ENCODE data around the gene GRB2. TPM values are rescaled to one million over a fixed set of nuclear protein-coding genes. Genes with fewer than 3 reads are reported as not detected.

Gene GRB2
- total RNA-seq, 1 donor from 2014 or later = 320 TPM

- CTCF ChIA-PET = no interaction called here
- no peaks in the 10 kb centered on the region for H3K4me1 Mint-ChIP-seq
- H3K36me3 Mint-ChIP-seq (ENCODE audit: low read depth) = no peaks in the 10 kb centered on the region
- no peak for DNase-seq
- peaks cover 13% of the 10 kb centered on the region for H3K27me3 Mint-ChIP-seq
- no peak for ATAC-seq (ENCODE audit: low read depth)
- H3K4me3 Mint-ChIP-seq = no peak overlapping the region
- no peaks in the 10 kb centered on the region for H3K9me3 Mint-ChIP-seq
- POLR2A ChIA-PET = interaction anchor here (0.7 kb wide), 1 partner anchor 571 kb away, joined by 7 read pairs; no protein-coding TSS in a partner anchor
- no peak for TF ChIP-seq CTCF (IDR thresholded peaks at IDR 0.05)
- intact Hi-C loops (cut with micrococcal nuclease) = no loop called here
- no peak overlapping the region for H3K27ac Mint-ChIP-seq
Measured at GRCh38 chr17:75433218-75433783, 27.8 kb upstream of the GRB2 start.

GRCh38 chr17:75430159-75430974 is 24.9 kb upstream of the GRB2 start:
- H3K9me3 Mint-ChIP-seq = no peaks in the 10 kb centered on the region
- peaks cover 10% of the 10 kb centered on the region for H3K4me1 Mint-ChIP-seq
- DNase-seq (no peak), ATAC-seq (ENCODE audit: low read depth) (no peak)
- CTCF ChIA-PET = interaction anchor here (1.2 to 2.0 kb wide), 5 partner anchors 18 to 323 kb away, joined by 3 to 8 read pairs (median 3); partner anchors contain the start of gene SMIM5
- intact Hi-C loops (cut with micrococcal nuclease) = no loop called here
- H3K27me3 Mint-ChIP-seq = peaks cover 9% of the 10 kb centered on the region
- H3K27ac Mint-ChIP-seq = no peak overlapping the region
- no peaks in the 10 kb centered on the region for H3K36me3 Mint-ChIP-seq (ENCODE audit: low read depth)
- POLR2A ChIA-PET = interaction anchor here (0.6 kb wide), 1 partner anchor 140 kb away, joined by 4 read pairs; no protein-coding TSS in a partner anchor
- no peak for TF ChIP-seq CTCF (IDR thresholded peaks at IDR 0.05)
- H3K4me3 Mint-ChIP-seq = no peak overlapping the region

GRCh38 chr17:75428543-75429469 is 23.3 kb upstream of the GRB2 start:
- H3K9me3 Mint-ChIP-seq = no peaks in the 10 kb centered on the region
- ChIA-PET CTCF (interaction anchor here (0.7 to 2.0 kb wide), 6 partner anchors 16 to 325 kb away, joined by 3 to 8 read pairs (median 3); partner anchors contain the start of genes SLC25A19 and SMIM5), POLR2A (interaction anchor here (0.6 to 1.2 kb wide), 4 partner anchors 53 to 592 kb away, joined by 3 to 9 read pairs (median 6); no protein-coding TSS in a partner anchor)
- no peak overlapping the region for H3K27ac Mint-ChIP-seq
- H3K4me1 Mint-ChIP-seq = peaks cover 10% of the 10 kb centered on the region
- H3K4me3 Mint-ChIP-seq = no peak overlapping the region
- intact Hi-C loops (cut with micrococcal nuclease) = no loop called here
- H3K27me3 Mint-ChIP-seq = peaks cover 3% of the 10 kb centered on the region
- ATAC-seq (ENCODE audit: low read depth) (no peak), DNase-seq (no peak)
- TF ChIP-seq CTCF (IDR thresholded peaks at IDR 0.05) = no peak
- H3K36me3 Mint-ChIP-seq (ENCODE audit: low read depth) = no peaks in the 10 kb centered on the region

GRCh38 chr17:75418531-75418930 is 13.1 kb upstream of the GRB2 start:
- intact Hi-C loops (cut with micrococcal nuclease) = no loop called here
- no peak for TF ChIP-seq CTCF (IDR thresholded peaks at IDR 0.05)
- Mint-ChIP-seq H3K4me1 (no peaks in the 10 kb centered on the region), H3K27ac (no peak overlapping the region), H3K4me3 (no peak overlapping the region), H3K36me3 (ENCODE audit: low read depth) (no peaks in the 10 kb centered on the region), H3K9me3 (no peaks in the 10 kb centered on the region), H3K27me3 (no peaks in the 10 kb centered on the region)
- ATAC-seq (ENCODE audit: low read depth) (no peak), DNase-seq (no peak)
- CTCF ChIA-PET = no interaction called here
- POLR2A ChIA-PET = interaction anchor here (0.6 to 1.1 kb wide), 4 partner anchors 13 to 417 kb away, joined by 3 to 8 read pairs (median 3); partner anchors contain the start of gene GRB2

All from activated B cell treated with CpG ODN at 0.5 μM for 24 hours (primary cell).